OCI-LY3 (cell line): Measurements from ENCODE around the gene ZNF429.

Source experiments
- EZH2phosphoT487 ChIP-seq: fragments of 200-600 bp; shearing (Covaris generic); IDR thresholded peaks from 2 replicates; pipeline ENCODE4 v1.6.1; 2018; ENCODE audit warnings: antibody characterized with exemption, mixed run types, low read depth
- TF ChIP-seq, protein P1 (sequence below): fragments of 200-600, 300-600 bp; sonication (generic); IDR thresholded peaks from 2 replicates; pipeline ENCODE4 v1.5.1; 2014; ENCODE audit warnings: antibody characterized with exemption, low read length, low read depth

DNA sequence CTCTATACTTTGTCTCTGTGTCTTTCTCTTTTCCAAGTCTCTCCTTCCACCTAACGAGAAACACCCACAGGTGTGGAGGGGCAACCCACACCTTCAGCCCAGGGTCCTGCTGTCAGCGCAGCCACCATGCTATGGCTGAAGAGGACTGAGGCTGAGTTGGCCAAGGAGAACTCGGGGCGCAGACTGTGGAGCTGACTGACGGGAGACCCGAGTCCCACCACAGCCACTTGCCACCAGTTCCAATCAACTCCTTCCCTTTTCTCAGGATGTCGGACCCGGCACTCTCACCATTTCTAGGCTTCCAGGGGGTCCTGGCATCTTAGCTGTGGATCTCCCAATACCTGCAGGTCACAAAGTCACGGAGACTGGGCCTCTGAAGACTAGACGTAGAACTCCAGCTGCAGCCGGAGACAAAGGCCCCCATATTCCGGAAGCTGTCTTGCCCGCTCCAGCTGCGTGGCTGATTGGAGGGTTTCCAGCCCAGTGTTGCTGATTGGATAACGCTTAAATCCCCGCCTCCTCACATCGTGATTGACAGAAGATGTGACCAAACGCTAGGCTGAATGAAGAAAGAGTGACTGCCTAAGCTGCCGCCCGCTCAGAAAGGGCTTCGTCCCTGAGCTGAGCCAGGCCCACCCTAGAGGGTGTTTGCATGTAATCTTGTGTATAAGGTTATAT is 63.6 kb downstream of the ZNF429 start:
- TF ChIP-seq, protein P1, sequence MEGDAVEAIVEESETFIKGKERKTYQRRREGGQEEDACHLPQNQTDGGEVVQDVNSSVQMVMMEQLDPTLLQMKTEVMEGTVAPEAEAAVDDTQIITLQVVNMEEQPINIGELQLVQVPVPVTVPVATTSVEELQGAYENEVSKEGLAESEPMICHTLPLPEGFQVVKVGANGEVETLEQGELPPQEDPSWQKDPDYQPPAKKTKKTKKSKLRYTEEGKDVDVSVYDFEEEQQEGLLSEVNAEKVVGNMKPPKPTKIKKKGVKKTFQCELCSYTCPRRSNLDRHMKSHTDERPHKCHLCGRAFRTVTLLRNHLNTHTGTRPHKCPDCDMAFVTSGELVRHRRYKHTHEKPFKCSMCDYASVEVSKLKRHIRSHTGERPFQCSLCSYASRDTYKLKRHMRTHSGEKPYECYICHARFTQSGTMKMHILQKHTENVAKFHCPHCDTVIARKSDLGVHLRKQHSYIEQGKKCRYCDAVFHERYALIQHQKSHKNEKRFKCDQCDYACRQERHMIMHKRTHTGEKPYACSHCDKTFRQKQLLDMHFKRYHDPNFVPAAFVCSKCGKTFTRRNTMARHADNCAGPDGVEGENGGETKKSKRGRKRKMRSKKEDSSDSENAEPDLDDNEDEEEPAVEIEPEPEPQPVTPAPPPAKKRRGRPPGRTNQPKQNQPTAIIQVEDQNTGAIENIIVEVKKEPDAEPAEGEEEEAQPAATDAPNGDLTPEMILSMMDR, result no peak
- no peak for TF ChIP-seq EZH2phosphoT487
